Naive thymus-derived CD4-positive, alpha-beta T cell (primary cell): ENCODE data around the gene HYAL2. TPM values are rescaled to one million over a fixed set of nuclear protein-coding genes. Genes with fewer than 3 reads are reported as not detected.

Experiments used
- ATAC-seq: fragments of 150-1000 bp; cut with Tn5 transposase; 2 replicates; pipeline ENCODE4 v1.10.0; 2021; ENCODE audit warnings: mild to moderate bottlenecking, moderate library complexity
- CTCF ChIA-PET: fragments of 350-600 bp; sonication (Branson Sonifier 250); formaldehyde crosslinking; loops from one replicate; lab custom pipeline; 2021; ENCODE audit warnings: antibody characterized with exemption; lab: Charles Lee
- POLR2A ChIA-PET: fragments of 350-600 bp; sonication (Branson Sonifier 250); formaldehyde crosslinking; loops from one replicate; lab custom pipeline; 2021; ENCODE audit warnings: antibody characterized with exemption, inconsistent platforms; lab: Charles Lee
- DNase-seq, 9 donors: peaks; one replicate each; pipeline versions ENCODE4 v3.0.0 to v3.0.0-alpha.2; 2020 to 2022; ENCODE audit warnings: mixed read lengths in 1 of 9
- H3K27ac ChIP-seq: one replicate; pipeline ENCODE4 v1.7.0; 2013; ENCODE audit warnings: mild to moderate bottlenecking, low read depth, low read length, moderate library complexity
- H3K27me3 ChIP-seq, 2 donors: one replicate each; pipeline ENCODE4 v1.7.0; 2013; ENCODE audit warnings: low read length in 2 of 2, mild to moderate bottlenecking in 2 of 2, moderate library complexity in 2 of 2; ENCODE audit not compliant: control insufficient read depth in 2 of 2, insufficient read depth in 2 of 2
- H3K36me3 ChIP-seq, 3 experiments: 1 replicate in 2 of 3; 2 replicates in 1 of 3; pipeline ENCODE4 v1.7.0; 2013; ENCODE audit warnings: low read length in 3 of 3, mild to moderate bottlenecking in 3 of 3, moderate library complexity in 1 of 3; ENCODE audit not compliant: insufficient read depth in 3 of 3, control insufficient read depth in 2 of 3
- H3K4me1 ChIP-seq, 2 donors: one replicate each; pipeline ENCODE4 v1.7.0; 2013; ENCODE audit warnings: low read length in 2 of 2, mild to moderate bottlenecking in 2 of 2, moderate library complexity in 1 of 2; ENCODE audit not compliant: control insufficient read depth in 2 of 2, insufficient read depth in 2 of 2
- H3K4me3 ChIP-seq: 2 replicates; pipeline ENCODE4 v1.7.0; 2013; ENCODE audit warnings: mild to moderate bottlenecking, low read length
- H3K9me3 ChIP-seq, 3 experiments: 1 replicate in 2 of 3; 2 replicates in 1 of 3; pipeline ENCODE4 v1.7.0; 2013; ENCODE audit warnings: low read length in 3 of 3; ENCODE audit not compliant: control insufficient read depth in 2 of 3
- H3K27ac Mint-ChIP-seq, 9 donors: one replicate each; pipeline ENCODE4 v1.8.0; 2020 to 2022; ENCODE audit warnings: mixed read lengths in 9 of 9, mild to moderate bottlenecking in 8 of 9, moderate library complexity in 5 of 9, inconsistent platforms in 2 of 9
- H3K27me3 Mint-ChIP-seq, 5 donors: one replicate each; pipeline ENCODE4 v1.8.0; 2021 to 2022; ENCODE audit warnings: mixed read lengths in 5 of 5, mild to moderate bottlenecking in 1 of 5
- H3K36me3 Mint-ChIP-seq, 5 donors: one replicate each; pipeline ENCODE4 v1.8.0; 2020 to 2022; ENCODE audit warnings: mixed read lengths in 5 of 5, mild to moderate bottlenecking in 3 of 5, inconsistent platforms in 1 of 5
- H3K4me1 Mint-ChIP-seq, 7 donors: one replicate each; pipeline ENCODE4 v1.8.0; 2020 to 2022; ENCODE audit warnings: mixed read lengths in 7 of 7, mild to moderate bottlenecking in 3 of 7, inconsistent platforms in 1 of 7
- H3K4me3 Mint-ChIP-seq, 10 donors: one replicate each; pipeline ENCODE4 v1.8.0; 2020 to 2022; ENCODE audit warnings: mild to moderate bottlenecking in 10 of 10, mixed read lengths in 10 of 10, moderate library complexity in 6 of 10, inconsistent platforms in 2 of 10
- H3K9me3 Mint-ChIP-seq, 11 donors: one replicate each; pipeline ENCODE4 v1.8.0; 2020 to 2022; ENCODE audit warnings: mixed read lengths in 11 of 11, mild to moderate bottlenecking in 4 of 11, inconsistent platforms in 1 of 11, moderate library complexity in 1 of 11
- intact Hi-C, 2 donors: fragments of 100-400 bp; cut with micrococcal nuclease; formaldehyde crosslinking; loops; one replicate each; pipeline ENCODE4 v1.15.1; 2023
- polyA plus RNA-seq, 2 donors: library from polyadenylated mRNA; unstranded; fragments of 300-500 nt; fragmentation: Illumina TruSeq; gene quantifications; one replicate each; pipeline ENCODE4 v1.2.3, GENCODE V29; 2021
- total RNA-seq, 6 experiments: library from RNA in 5 of 6; stranded (reverse) in 5 of 6; gene quantifications; 1 replicate in 5 of 6; 2 replicates in 1 of 6; pipeline ENCODE4 v1.2.3 and lab custom pipeline; 2021 to 2026

Gene HYAL2
- total and polyA plus RNA-seq, 7 experiments from 2014 or later, result 1.5 to 5.3 (median 3.2) TPM

DNA sequence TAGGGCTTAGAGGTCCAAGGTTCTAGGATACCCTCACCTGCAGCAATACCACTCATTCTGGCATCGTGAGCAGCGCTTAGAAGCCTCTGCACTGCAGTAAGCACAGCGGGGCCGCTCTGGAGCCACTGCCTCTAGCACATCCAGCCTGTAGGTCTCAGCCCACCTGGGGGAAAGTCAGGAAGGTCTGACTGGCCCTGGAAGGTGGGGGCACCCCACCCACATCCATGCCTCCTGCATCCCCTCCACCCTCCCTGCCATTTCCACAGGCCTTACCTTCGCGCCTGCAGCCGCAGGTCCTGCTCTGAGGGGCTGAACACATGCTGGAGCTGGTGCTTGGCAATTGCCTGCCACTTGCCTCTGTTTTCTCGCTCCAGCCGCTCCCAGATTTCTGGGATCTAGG lies 19.0 kb upstream of the HYAL2 start:
- peaks cover 14 to 45% of the 10 kb centered on the region in 2 donors for H3K4me1 ChIP-seq
- ChIA-PET POLR2A (interaction anchor here (1.4 to 34.0 kb wide), 3 partner anchors 15 to 42 kb away, joined by 5 to 656 read pairs (median 11); partner anchors contain the start of genes CYB561D2, HYAL2, HYAL3 and NAA80), CTCF (interaction anchor here (1.3 to 1.6 kb wide), 3 partner anchors 8 to 270 kb away, joined by 3 to 10 read pairs (median 4); partner anchors contain the start of genes CISH, CYB561D2 and NPRL2)
- no peaks in the 10 kb centered on the region for H3K27me3 ChIP-seq
- ATAC-seq, result no peak
- peaks cover 0 to 3% (median 0%) of the 10 kb centered on the region in 11 donors for H3K9me3 Mint-ChIP-seq
- H3K36me3 Mint-ChIP-seq, result peaks cover 0 to 22% (median 0%) of the 10 kb centered on the region in 5 donors
- H3K27me3 Mint-ChIP-seq, result peaks cover 0 to 3% (median 0%) of the 10 kb centered on the region in 5 donors
- H3K4me3 Mint-ChIP-seq, result peak overlapping the region; percentile 61 to 96 (median 86)
- H3K27ac Mint-ChIP-seq, result peak overlapping the region in 7 of 9 donors; percentile 78 to 96 (median 92)
- peaks cover 0 to 7% (median 0%) of the 10 kb centered on the region in 3 experiments for H3K36me3 ChIP-seq
- no peak for DNase-seq
- intact Hi-C loops, result loop anchor here in 1 of 2 donors (2.0 to 5.0 kb wide), 2 partner anchors 231 to 1331 kb away; partner anchors contain the start of gene TEX264
- H3K4me1 Mint-ChIP-seq, result peaks cover 20 to 63% (median 47%) of the 10 kb centered on the region in 7 donors
- peak overlapping the region; percentile 69 for H3K27ac ChIP-seq
- no peaks in the 10 kb centered on the region for H3K9me3 ChIP-seq
- H3K4me3 ChIP-seq, result no peak overlapping the region

DNA sequence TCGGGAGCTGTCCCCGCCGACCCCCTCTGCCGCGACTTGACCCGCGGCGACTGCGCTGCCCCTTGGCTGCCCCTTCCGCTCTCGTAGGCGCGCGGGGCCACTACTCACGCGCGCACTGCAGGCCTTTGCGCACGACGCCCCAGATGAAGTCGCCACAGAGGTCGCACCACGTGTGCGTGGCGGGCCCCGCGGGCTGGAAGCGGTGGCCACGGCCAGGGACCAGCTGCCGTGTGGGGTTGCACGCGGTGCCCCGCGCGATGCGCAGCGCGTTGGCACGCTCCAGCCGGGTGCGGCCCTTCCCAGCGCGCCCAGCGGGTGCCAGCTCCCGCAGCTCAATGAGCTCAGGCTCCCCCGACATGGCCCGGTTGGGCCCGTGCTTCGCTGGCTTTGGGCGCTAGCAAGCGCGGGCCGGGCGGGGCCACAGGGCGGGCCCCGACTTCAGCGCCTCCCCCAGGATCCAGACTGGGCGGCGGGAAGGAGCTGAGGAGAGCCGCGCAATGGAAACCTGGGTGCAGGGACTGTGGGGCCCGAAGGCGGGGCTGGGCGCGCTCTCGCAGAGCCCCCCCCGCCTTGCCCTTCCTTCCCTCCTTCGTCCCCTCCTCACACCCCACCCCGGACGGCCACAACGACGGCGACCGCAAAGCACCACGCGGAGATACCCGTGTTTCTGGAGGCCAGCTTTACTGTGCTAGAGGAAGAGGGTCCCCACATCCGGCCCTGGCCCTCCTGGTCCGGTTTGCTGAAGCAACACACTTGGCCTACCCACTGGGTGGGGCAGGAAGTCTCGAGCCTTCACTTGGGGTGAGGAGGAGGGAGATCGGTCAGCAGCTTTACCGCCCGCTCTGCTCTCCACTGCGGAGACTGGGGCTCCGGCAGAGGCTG lies 18.1 kb upstream of the HYAL2 start, which contains the start of gene RASSF1:
Gene RASSF1, minus strand, starts transcription at position 389 of the 882 bp plus-strand sequence. Its CDS starts 31 bp downstream, at position 358.
- ChIA-PET POLR2A (interaction anchor here (0.7 to 34.0 kb wide), 9 partner anchors 16 to 262 kb away, joined by 3 to 656 read pairs (median 3); partner anchors contain the start of genes C3orf18, CYB561D2, GNAI2 and HEMK1), CTCF (interaction anchor here (1.3 to 1.6 kb wide), 3 partner anchors 9 to 271 kb away, joined by 3 to 10 read pairs (median 4); partner anchors contain the start of genes CISH, CYB561D2 and NPRL2)
- Histone ChIP-seq H3K4me1 (peaks cover 22 to 49% of the 10 kb centered on the region in 2 donors), H3K9me3 (no peaks in the 10 kb centered on the region), H3K4me3 (peak within 1 kb of the TSS; percentile 83), H3K36me3 (peaks cover 0 to 7% (median 0%) of the 10 kb centered on the region in 3 experiments), H3K27me3 (no peaks in the 10 kb centered on the region), H3K27ac (peak within 1 kb of the TSS; percentile 69)
- intact Hi-C loops, result loop anchor here in 1 of 2 donors (2.0 to 5.0 kb wide), 2 partner anchors 232 to 1332 kb away; partner anchors contain the start of gene TEX264
- Mint-ChIP-seq H3K4me1 (peaks cover 24 to 64% (median 47%) of the 10 kb centered on the region in 7 donors), H3K27ac (peak within 1 kb of the TSS; percentile 89 to 97 (median 96)), H3K27me3 (peaks cover 0 to 3% (median 0%) of the 10 kb centered on the region in 5 donors), H3K36me3 (peaks cover 0 to 27% (median 0%) of the 10 kb centered on the region in 5 donors), H3K4me3 (peak within 1 kb of the TSS; percentile 82 to 97 (median 95)), H3K9me3 (peaks cover 0 to 3% (median 0%) of the 10 kb centered on the region in 11 donors)
- DNase-seq (peak; percentile 29 to 80 (median 46)), ATAC-seq (peak; percentile 17)

DNA sequence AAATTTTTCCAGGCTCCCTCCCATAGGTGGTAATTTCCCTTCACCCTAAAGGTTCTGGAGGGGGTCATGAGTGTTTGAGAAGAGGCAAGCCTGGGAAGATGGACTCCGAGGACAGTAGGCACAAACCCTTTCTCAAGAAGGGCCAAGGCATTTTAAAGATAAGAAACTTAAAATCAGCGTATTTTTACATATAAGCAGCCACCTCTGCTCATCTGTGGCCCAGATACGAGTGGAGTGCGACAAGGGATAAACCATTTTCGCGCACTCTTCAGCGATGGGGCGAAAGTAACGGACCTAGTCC lies 17.6 kb upstream of the HYAL2 start:
- H3K9me3 ChIP-seq, result no peaks in the 10 kb centered on the region
- H3K27me3 ChIP-seq, result no peaks in the 10 kb centered on the region
- peaks cover 0 to 30% (median 0%) of the 10 kb centered on the region in 5 donors for H3K36me3 Mint-ChIP-seq
- peak overlapping the region; percentile 69 for H3K27ac ChIP-seq
- H3K4me1 Mint-ChIP-seq, result peaks cover 24 to 66% (median 51%) of the 10 kb centered on the region in 7 donors
- ChIA-PET CTCF (interaction anchor here (1.5 to 1.6 kb wide), 2 partner anchors 10 to 272 kb away, joined by 4 to 10 read pairs; partner anchors contain the start of genes CISH, CYB561D2 and NPRL2), POLR2A (interaction anchor here (0.9 to 34.0 kb wide), 9 partner anchors 12 to 262 kb away, joined by 3 to 656 read pairs (median 5); partner anchors contain the start of genes C3orf18, CYB561D2, GNAI2 and HEMK1)
- H3K4me3 ChIP-seq, result peak overlapping the region; percentile 83
- no peak for DNase-seq
- peaks cover 0 to 7% (median 0%) of the 10 kb centered on the region in 3 experiments for H3K36me3 ChIP-seq
- intact Hi-C loops, result loop anchor here in 1 of 2 donors (2.0 to 5.0 kb wide), 2 partner anchors 233 to 1332 kb away; partner anchors contain the start of gene TEX264
- peak overlapping the region; percentile 89 to 97 (median 96) for H3K27ac Mint-ChIP-seq
- ATAC-seq, result no peak
- peaks cover 0 to 3% (median 0%) of the 10 kb centered on the region in 5 donors for H3K27me3 Mint-ChIP-seq
- peak overlapping the region; percentile 82 to 97 (median 95) for H3K4me3 Mint-ChIP-seq
- peaks cover 0 to 3% (median 0%) of the 10 kb centered on the region in 11 donors for H3K9me3 Mint-ChIP-seq
- peaks cover 23 to 44% of the 10 kb centered on the region in 2 donors for H3K4me1 ChIP-seq

DNA sequence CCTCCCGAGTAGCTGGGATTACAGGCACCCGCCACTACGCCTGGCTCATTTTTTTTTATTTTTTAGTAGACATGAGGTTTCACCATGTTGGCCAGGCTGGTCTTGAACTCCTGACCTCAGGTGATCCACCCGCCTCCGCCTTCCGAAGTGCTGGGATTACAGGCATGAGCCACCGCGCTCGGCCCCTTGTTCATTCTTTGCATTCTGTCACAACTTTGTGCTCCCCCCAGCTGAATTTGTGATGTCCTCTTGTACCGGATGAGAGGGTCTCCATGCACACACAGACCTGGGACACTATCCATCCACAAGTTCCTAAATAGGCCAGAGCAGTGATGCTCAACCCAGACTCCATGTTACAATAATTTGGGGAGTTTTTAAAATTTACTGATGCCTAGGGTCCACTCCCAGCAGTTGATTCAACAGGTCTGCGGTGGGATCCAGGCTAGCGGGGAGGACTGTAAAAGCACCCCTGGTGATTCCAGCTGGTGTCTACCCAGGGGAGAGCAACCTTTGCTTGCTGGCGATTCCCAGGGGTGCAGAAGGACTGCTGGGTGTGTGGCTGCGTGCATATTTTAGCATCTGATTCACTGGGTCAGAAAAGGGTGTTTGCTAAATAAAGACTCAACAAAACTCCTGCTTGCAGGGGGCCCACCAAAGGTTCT lies 17.1 kb upstream of the HYAL2 start:
- ChIA-PET CTCF (interaction anchor here (1.6 kb wide), 1 partner anchor 272 kb away, joined by 4 read pairs; the partner anchor contains the start of gene CISH), POLR2A (interaction anchor here (0.9 to 34.0 kb wide), 8 partner anchors 12 to 263 kb away, joined by 3 to 656 read pairs (median 4); partner anchors contain the start of genes C3orf18, CYB561D2, GNAI2 and HYAL3)
- Mint-ChIP-seq H3K36me3 (peaks cover 0 to 30% (median 0%) of the 10 kb centered on the region in 5 donors), H3K4me1 (peaks cover 24 to 69% (median 55%) of the 10 kb centered on the region in 7 donors), H3K27ac (peak overlapping the region; percentile 89 to 97 (median 96)), H3K9me3 (peaks cover 0 to 3% (median 0%) of the 10 kb centered on the region in 11 donors), H3K27me3 (peaks cover 0 to 3% (median 0%) of the 10 kb centered on the region in 5 donors), H3K4me3 (peak overlapping the region; percentile 82 to 97 (median 95))
- Histone ChIP-seq H3K27ac (peak overlapping the region; percentile 69), H3K9me3 (no peaks in the 10 kb centered on the region), H3K4me1 (peaks cover 27 to 45% of the 10 kb centered on the region in 2 donors), H3K36me3 (peaks cover 0 to 10% (median 0%) of the 10 kb centered on the region in 3 experiments), H3K4me3 (peak overlapping the region; percentile 83), H3K27me3 (no peaks in the 10 kb centered on the region)
- DNase-seq (no peak), ATAC-seq (no peak)
- intact Hi-C loops, result loop anchor here in 1 of 2 donors (2.0 to 5.0 kb wide), 2 partner anchors 233 to 1333 kb away; partner anchors contain the start of gene TEX264

DNA sequence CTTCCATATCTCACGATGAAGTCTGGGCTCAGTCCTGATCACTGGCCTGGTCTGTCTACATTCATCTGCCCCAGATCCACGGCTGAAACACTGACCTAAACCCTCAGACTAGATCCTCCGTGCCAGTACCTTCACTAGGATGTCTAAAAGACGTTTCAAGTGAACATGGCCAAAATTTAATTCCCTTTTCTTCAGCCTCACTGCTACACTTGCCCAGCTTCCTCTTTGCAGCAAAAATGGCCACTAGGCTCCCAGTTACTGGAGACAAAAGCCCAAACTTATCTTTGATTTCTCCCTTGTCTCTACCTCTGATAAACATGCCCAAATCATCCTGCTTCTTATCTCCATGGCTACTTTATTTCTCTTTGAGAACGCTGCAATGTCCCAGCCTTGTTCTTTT lies 16.4 kb upstream of the HYAL2 start:
- DNase-seq, result no peak
- intact Hi-C loops, result no loop called here

More for the DNA sequence above, 16.4 kb upstream of the HYAL2 start:
- H3K27ac Mint-ChIP-seq, result peak overlapping the region; percentile 92 to 97 (median 96)
- POLR2A ChIA-PET, result interaction anchor here (1.0 to 34.0 kb wide), 7 partner anchors 11 to 263 kb away, joined by 3 to 656 read pairs (median 3); partner anchors contain the start of genes CYB561D2, GNAI2, HYAL3 and NAA80
- H3K36me3 Mint-ChIP-seq, result peaks cover 0 to 34% (median 0%) of the 10 kb centered on the region in 5 donors
- Histone ChIP-seq H3K9me3 (no peaks in the 10 kb centered on the region), H3K4me3 (peak overlapping the region; percentile 83), H3K4me1 (peaks cover 33 to 52% of the 10 kb centered on the region in 2 donors), H3K36me3 (peaks cover 0 to 13% (median 0%) of the 10 kb centered on the region in 3 experiments), H3K27ac (peak overlapping the region; percentile 92), H3K27me3 (no peaks in the 10 kb centered on the region)
- peak overlapping the region; percentile 92 to 97 (median 95) for H3K4me3 Mint-ChIP-seq
- CTCF ChIA-PET, result interaction anchor here (0.7 to 1.5 kb wide), 3 partner anchors 8 to 47 kb away, joined by 3 to 4 read pairs (median 4); partner anchors contain the start of genes HYAL3, IFRD2 and NAA80
- peaks cover 30 to 74% (median 62%) of the 10 kb centered on the region in 7 donors for H3K4me1 Mint-ChIP-seq
- peaks cover 0 to 3% (median 0%) of the 10 kb centered on the region in 11 donors for H3K9me3 Mint-ChIP-seq
- peaks cover 0 to 3% (median 0%) of the 10 kb centered on the region in 5 donors for H3K27me3 Mint-ChIP-seq
- no peak for ATAC-seq
